NCI-H510A treated with DMSO at 0.1 percent for 48 hours (cell line): ENCODE results near the gene INO80.

Experiments used
- DNase-seq: peaks from one replicate; lab custom pipeline; 2025; lab: John Stamatoyannopoulos, UW

INO80 gene

GRCh38 chr15:40929660-40930429 lies 186.2 kb downstream of the INO80 start:
- no peak for DNase-seq
